NCI-H1436 (cell line): ENCODE data around the gene COQ6.
"Not testable (repeated sequence)": the region's sequence is repeated elsewhere in the genome, so short reads cannot be mapped to it uniquely, and the experiment has no call there.

ENCODE experiments used
- DNase-seq: peaks from one replicate; lab custom pipeline; 2025; lab: John Stamatoyannopoulos, UW

Gene COQ6

GRCh38 chr14:73988065-73988464, 38.0 kb downstream of the COQ6 start:
- DNase-seq: no peak

GRCh38 chr14:73988656-73989055, 38.6 kb downstream of the COQ6 start:
- not testable (repeated sequence) for DNase-seq

GRCh38 chr14:73991092-73991491, 41.0 kb downstream of the COQ6 start:
- no peak for DNase-seq

GRCh38 chr14:73994926-73995325, 44.8 kb downstream of the COQ6 start:
- DNase-seq: not testable (repeated sequence)

- no peak for DNase-seq
Measured at GRCh38 chr14:73995977-73996378, 45.9 kb downstream of the COQ6 start.

GRCh38 chr14:73996731-73997107, 46.6 kb downstream of the COQ6 start:
- no peak for DNase-seq

- DNase-seq: no peak
Measured at GRCh38 chr14:73997108-73997943, 47.2 kb downstream of the COQ6 start.

GRCh38 chr14:73997944-73998447, 47.9 kb downstream of the COQ6 start:
- DNase-seq: no peak

GRCh38 chr14:73998726-73999125, 48.6 kb downstream of the COQ6 start:
- DNase-seq: no peak

- DNase-seq: not testable (repeated sequence)
Measured at GRCh38 chr14:74005664-74006063, 55.6 kb downstream of the COQ6 start.

- no peak for DNase-seq
Measured at GRCh38 chr14:74008843-74009499, 58.9 kb downstream of the COQ6 start.
